Measurements from ENCODE around the gene ARL15. TPM values are rescaled to one million over a fixed set of nuclear protein-coding genes. Genes with fewer than 3 reads are reported as not detected.

Gene ARL15
- total RNA-seq, 1 experiment from 2014 or later, result 13.0 TPM

- H3K27ac Mint-ChIP-seq, result peak overlapping the region; percentile 31 to 90 (median 86); a peak in 5 of 7 replicates
- H3K27me3 Mint-ChIP-seq (ENCODE audit: low read depth), result no peaks in the 10 kb centered on the region
- Histone ChIP-seq H3K9ac (ENCODE audit: extremely low read depth, insufficient read length, low read length) (no peak overlapping the region), H3K79me1 (ENCODE audit: insufficient read depth, low read depth, low read length, poor library complexity, severe bottlenecking) (no peaks in the 10 kb centered on the region), H3K56ac (ENCODE audit: insufficient read length, low read depth, low read length) (no peak overlapping the region), H4K8ac (replicated peaks; ENCODE audit: insufficient read length, low read depth, low read length) (no peak overlapping the region), H2BK15ac (ENCODE audit: low read depth, low read length) (no peak overlapping the region), H2BK120ac (ENCODE audit: low read depth, low read length, poor library complexity, severe bottlenecking) (no peak overlapping the region), H3K23ac (ENCODE audit: insufficient read length, low read depth, low read length) (no peak overlapping the region), H3T11ph (ENCODE audit: low read length) (no peak overlapping the region), H3K27me3 (ENCODE audit: insufficient read depth, low read length) (no peaks in the 10 kb centered on the region), H3K79me2 (ENCODE audit: insufficient read depth, low read length) (no peaks in the 10 kb centered on the region), H2BK5ac (ENCODE audit: insufficient read length, low read length) (no peak overlapping the region), H4K5ac (ENCODE audit: insufficient read length, low read depth, low read length) (no peak overlapping the region), H2AFZ (ENCODE audit: low read length) (no peak overlapping the region), H4K20me1 (ENCODE audit: control insufficient read depth, insufficient read depth, insufficient read length) (no peaks in the 10 kb centered on the region), H3K14ac (ENCODE audit: insufficient read depth, low read length) (no peak overlapping the region), H3K27ac (ENCODE audit: insufficient read length, low read depth, low read length) (peak overlapping the region; percentile 43), H3K4ac (ENCODE audit: low read depth, low read length) (no peak overlapping the region), H3K18ac (ENCODE audit: insufficient read length, low read depth, low read length) (no peak overlapping the region), H2BK12ac (ENCODE audit: insufficient read length, low read depth, low read length) (no peak overlapping the region), H2BK20ac (ENCODE audit: low read depth, low read length, poor library complexity, severe bottlenecking) (no peak overlapping the region), H3K4me2 (ENCODE audit: insufficient read depth, insufficient read length, low read length) (peak overlapping the region; percentile 19), H3K4me1 (ENCODE audit: insufficient read depth, low read length) (peaks cover 12% of the 10 kb centered on the region; the same call in 1 of the 2 replicates), H2AK5ac (ENCODE audit: insufficient read length, low read length) (no peak overlapping the region), H4K91ac (ENCODE audit: insufficient read length, low read depth, low read length) (no peak overlapping the region), H3K23me2 (ENCODE audit: insufficient read length, low read depth, low read length, poor library complexity, severe bottlenecking) (no peaks in the 10 kb centered on the region), H3K9me3 (ENCODE audit: control insufficient read depth, low read depth, low read length) (no peaks in the 10 kb centered on the region)
- no peaks in the 10 kb centered on the region for H3K9me3 Mint-ChIP-seq
- H3K36me3 Mint-ChIP-seq (ENCODE audit: insufficient read depth in 1 of 3, low read depth in 3 of 3), result peaks cover 0 to 4% (median 0%) of the 10 kb centered on the region in 3 experiments; a peak in 2 of 7 replicates
- H3K4me3 Mint-ChIP-seq, result peak overlapping the region in 1 of 2 experiments; percentile 56; a peak in 1 of 5 replicates
- no peak for TF ChIP-seq CTCF (conservative IDR thresholded peaks at IDR 0.05)
- peaks cover 54 to 59% of the 10 kb centered on the region in 2 experiments for H3K4me1 Mint-ChIP-seq
- peak; percentile 51 for DNase-seq
Measured at GRCh38 chr5:53882676-53883031, 427.7 kb downstream of the ARL15 start.
